Stomach (tissue), 4 donors: ENCODE data around the gene ITGA2.

Experiments
- CTCF ChIP-seq, 7 experiments: fragments of 450-650 bp in 4 of 7; fragments of 200-600 bp in 3 of 7; sonication (generic) in 3 of 7; IDR thresholded peaks; one replicate each; pipeline ENCODE4 v1.5.1; 2016 to 2019; ENCODE audit warnings: antibody characterized with exemption in 7 of 7, control low read depth in 2 of 7, mild to moderate bottlenecking in 1 of 7
- EP300 ChIP-seq: sonication (generic); formaldehyde crosslinking; IDR thresholded peaks from one replicate; pipeline ENCODE4 v1.6.1; 2017; ENCODE audit warnings: antibody characterized with exemption
- POLR2A ChIP-seq, 4 donors: fragments of 450-650 bp; IDR thresholded peaks; one replicate each; pipeline ENCODE4 v1.6.1; 2016; ENCODE audit warnings: antibody characterized with exemption in 4 of 4, control low read depth in 2 of 4, mild to moderate bottlenecking in 1 of 4, moderate library complexity in 1 of 4
- POLR2AphosphoS5 ChIP-seq, 3 donors: sonication (generic); formaldehyde crosslinking; IDR thresholded peaks; one replicate each; pipeline ENCODE4 v1.6.1; 2016; ENCODE audit warnings: antibody characterized with exemption in 3 of 3

- no peak for TF ChIP-seq CTCF (IDR thresholded peaks at IDR 0.05)
- no peak for TF ChIP-seq POLR2A (IDR thresholded peaks at IDR 0.05)
- no peak for TF ChIP-seq EP300
- no peak for TF ChIP-seq POLR2AphosphoS5 (IDR thresholded peaks at IDR 0.05)
Measured at GRCh38 chr5:53071298-53071697, 82.1 kb downstream of the ITGA2 start.
